ENCODE measurements around the gene ZFHX3. TPM values are rescaled to one million over a fixed set of nuclear protein-coding genes. Genes with fewer than 3 reads are reported as not detected.

ZFHX3 gene
- total RNA-seq, 1 experiment from 2014 or later: 1.5 TPM

GRCh38 chr16:72894293-72895151 lies 153.4 kb downstream of the ZFHX3 start:
- Histone ChIP-seq H3K56ac (ENCODE audit: insufficient read length, low read depth, low read length) (no peak overlapping the region), H2BK12ac (ENCODE audit: insufficient read length, low read depth, low read length) (no peak overlapping the region), H3K14ac (ENCODE audit: insufficient read depth, low read length) (peak overlapping the region; percentile 13; the same call in 1 of the 2 replicates), H2AK5ac (ENCODE audit: insufficient read length, low read length) (no peak overlapping the region), H4K20me1 (ENCODE audit: control insufficient read depth, insufficient read depth, insufficient read length) (no peaks in the 10 kb centered on the region), H3K79me2 (ENCODE audit: insufficient read depth, low read length) (no peaks in the 10 kb centered on the region), H2BK120ac (ENCODE audit: low read depth, low read length, poor library complexity, severe bottlenecking) (no peak overlapping the region), H3K4me1 (ENCODE audit: insufficient read depth, low read length) (no peaks in the 10 kb centered on the region), H3K27me3 (ENCODE audit: insufficient read depth, low read length) (no peaks in the 10 kb centered on the region), H3K9ac (ENCODE audit: extremely low read depth, insufficient read length, low read length) (no peak overlapping the region), H2AFZ (ENCODE audit: low read length) (no peak overlapping the region), H2BK15ac (ENCODE audit: low read depth, low read length) (no peak overlapping the region), H3K23me2 (ENCODE audit: insufficient read length, low read depth, low read length, poor library complexity, severe bottlenecking) (no peaks in the 10 kb centered on the region), H3K79me1 (ENCODE audit: insufficient read depth, low read depth, low read length, poor library complexity, severe bottlenecking) (no peaks in the 10 kb centered on the region), H2BK5ac (ENCODE audit: insufficient read length, low read length) (no peak overlapping the region), H3K4ac (ENCODE audit: low read depth, low read length) (no peak overlapping the region), H3K23ac (ENCODE audit: insufficient read length, low read depth, low read length) (no peak overlapping the region), H4K91ac (ENCODE audit: insufficient read length, low read depth, low read length) (no peak overlapping the region), H3K4me2 (ENCODE audit: insufficient read depth, insufficient read length, low read length) (no peak overlapping the region), H2BK20ac (ENCODE audit: low read depth, low read length, poor library complexity, severe bottlenecking) (no peak overlapping the region), H3K27ac (ENCODE audit: insufficient read length, low read depth, low read length) (no peak overlapping the region), H4K8ac (replicated peaks; ENCODE audit: insufficient read length, low read depth, low read length) (no peak overlapping the region), H3K9me3 (ENCODE audit: control insufficient read depth, low read depth, low read length) (no peaks in the 10 kb centered on the region), H3T11ph (ENCODE audit: low read length) (no peak overlapping the region), H3K18ac (ENCODE audit: insufficient read length, low read depth, low read length) (no peak overlapping the region), H4K5ac (ENCODE audit: insufficient read length, low read depth, low read length) (no peak overlapping the region)
- no CpG with 5 or more reads among the region's 18 CpGs for WGBS (ENCODE audit: extremely low coverage, insufficient read length, low lambda C conversion rate)
- H3K4me3 Mint-ChIP-seq: no peak overlapping the region
- TF ChIP-seq CTCF (conservative IDR thresholded peaks at IDR 0.05): no peak
- H3K9me3 Mint-ChIP-seq: no peaks in the 10 kb centered on the region
- peaks cover 2 to 9% of the 10 kb centered on the region in 2 experiments; a peak in 2 of 4 replicates for H3K4me1 Mint-ChIP-seq
- peak overlapping the region in 1 of 3 experiments; percentile 30; a peak in 1 of 7 replicates for H3K27ac Mint-ChIP-seq
- peaks cover 4% of the 10 kb centered on the region for H3K27me3 Mint-ChIP-seq (ENCODE audit: low read depth)
- DNase-seq: no peak
- H3K36me3 Mint-ChIP-seq (ENCODE audit: insufficient read depth in 1 of 3, low read depth in 3 of 3): no peaks in the 10 kb centered on the region; a peak in 1 of 7 replicates

Measured in H9 (cell line).